Subcutaneous abdominal adipose tissue (tissue), 5 donors: ENCODE data around the gene GSE1.
A peak's percentile ranks its signal among the peaks of the same experiment; 100 is the strongest.

Experiments used
- H3K27ac ChIP-seq: one replicate; pipeline ENCODE4 v1.7.0; 2013; ENCODE audit warnings: low read depth, mild to moderate bottlenecking, inconsistent platforms, low read length, moderate library complexity
- H3K27me3 ChIP-seq, 5 donors: one replicate each; pipeline ENCODE4 v1.7.0; 2013; ENCODE audit warnings: low read length in 5 of 5, inconsistent platforms in 1 of 5; ENCODE audit not compliant: control insufficient read depth in 5 of 5, insufficient read depth in 4 of 5
- H3K36me3 ChIP-seq, 5 donors: one replicate each; pipeline ENCODE4 v1.7.0; 2013; ENCODE audit warnings: low read length in 5 of 5; ENCODE audit not compliant: control insufficient read depth in 5 of 5, insufficient read depth in 5 of 5
- H3K4me1 ChIP-seq, 5 donors: one replicate each; pipeline ENCODE4 v1.7.0; 2013; ENCODE audit warnings: low read length in 5 of 5, mild to moderate bottlenecking in 3 of 5, moderate library complexity in 1 of 5; ENCODE audit not compliant: control insufficient read depth in 5 of 5, insufficient read depth in 5 of 5
- H3K4me3 ChIP-seq, 5 donors: one replicate each; pipeline ENCODE4 v1.7.0; 2013; ENCODE audit warnings: low read length in 5 of 5, low read depth in 1 of 5
- H3K9ac ChIP-seq, 5 donors: one replicate each; pipeline ENCODE4 v1.7.0; 2013; ENCODE audit warnings: low read length in 5 of 5, mild to moderate bottlenecking in 4 of 5, moderate library complexity in 3 of 5
- H3K9me3 ChIP-seq, 5 donors: one replicate each; pipeline ENCODE4 v1.7.0; 2013; ENCODE audit warnings: low read length in 5 of 5; ENCODE audit not compliant: control insufficient read depth in 5 of 5
- donor health status: healthy.
- donor health status: healthy.
- donor health status: healthy.
- donor health status: healthy.
- donor health status: healthy.

The GSE1 gene

DNA sequence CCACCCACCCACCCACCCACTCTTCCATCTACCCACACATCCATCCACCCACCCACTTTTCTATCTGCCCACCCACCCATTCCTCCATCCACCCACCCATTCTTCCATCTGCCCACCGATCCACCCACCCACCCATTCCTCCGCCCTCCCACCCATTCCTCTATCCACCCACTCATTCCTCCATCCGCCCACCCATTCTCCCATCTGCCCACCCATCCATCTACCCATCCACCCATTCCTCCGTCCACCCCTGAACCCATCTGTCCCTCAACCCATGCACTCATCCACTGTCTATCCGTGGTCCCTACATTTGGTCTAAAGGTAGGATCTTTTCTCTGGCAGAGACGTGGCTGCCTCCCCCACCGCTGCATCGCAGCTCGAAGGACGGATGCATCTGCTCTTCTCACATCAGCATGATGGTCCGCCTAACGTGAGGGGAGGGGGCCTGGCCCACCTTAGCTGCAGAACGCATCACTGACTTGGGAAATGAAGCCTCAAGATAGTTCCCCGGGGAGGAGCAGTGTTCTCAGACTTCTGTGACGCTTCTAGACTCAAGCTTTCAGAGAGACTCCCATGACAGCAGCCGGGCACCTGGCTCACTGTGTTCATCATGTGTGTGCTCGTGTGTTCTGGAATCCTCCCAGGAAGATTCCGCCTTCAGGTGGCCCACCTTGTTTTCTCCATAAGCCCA lies 17.2 kb upstream of the GSE1 start:
- Histone ChIP-seq H3K9ac (no peak overlapping the region), H3K36me3 (peaks cover 0 to 24% (median 5%) of the 10 kb centered on the region in 5 donors), H3K27ac (no peak overlapping the region), H3K9me3 (no peaks in the 10 kb centered on the region), H3K27me3 (no peaks in the 10 kb centered on the region), H3K4me3 (no peak overlapping the region), H3K4me1 (peaks cover 2 to 52% (median 38%) of the 10 kb centered on the region in 5 donors)

DNA sequence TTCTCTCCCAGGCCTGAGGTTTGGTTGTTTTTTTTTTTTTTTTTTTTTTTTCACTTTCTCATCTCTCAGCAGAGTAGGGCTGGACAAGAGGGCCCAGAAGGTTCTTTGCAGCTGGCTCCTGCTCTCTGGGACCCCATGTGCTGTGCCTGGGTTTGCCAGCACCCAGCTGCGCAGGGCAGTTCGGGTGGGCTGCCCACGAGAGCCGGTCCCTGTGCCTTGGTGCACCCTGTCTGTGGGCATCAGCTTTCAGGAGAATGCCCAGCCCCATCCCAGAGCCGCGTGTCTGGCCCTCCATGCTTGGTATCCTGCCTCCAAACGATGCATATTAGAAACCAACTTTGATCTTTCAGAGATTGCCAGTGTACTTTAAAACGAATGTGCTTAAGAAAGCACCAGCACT lies 15.0 kb upstream of the GSE1 start:
- Histone ChIP-seq H3K4me3 (no peak overlapping the region), H3K9me3 (no peaks in the 10 kb centered on the region), H3K27ac (no peak overlapping the region), H3K4me1 (peaks cover 3 to 57% (median 48%) of the 10 kb centered on the region in 5 donors), H3K9ac (no peak overlapping the region), H3K36me3 (peaks cover 0 to 24% (median 5%) of the 10 kb centered on the region in 5 donors), H3K27me3 (no peaks in the 10 kb centered on the region)

DNA sequence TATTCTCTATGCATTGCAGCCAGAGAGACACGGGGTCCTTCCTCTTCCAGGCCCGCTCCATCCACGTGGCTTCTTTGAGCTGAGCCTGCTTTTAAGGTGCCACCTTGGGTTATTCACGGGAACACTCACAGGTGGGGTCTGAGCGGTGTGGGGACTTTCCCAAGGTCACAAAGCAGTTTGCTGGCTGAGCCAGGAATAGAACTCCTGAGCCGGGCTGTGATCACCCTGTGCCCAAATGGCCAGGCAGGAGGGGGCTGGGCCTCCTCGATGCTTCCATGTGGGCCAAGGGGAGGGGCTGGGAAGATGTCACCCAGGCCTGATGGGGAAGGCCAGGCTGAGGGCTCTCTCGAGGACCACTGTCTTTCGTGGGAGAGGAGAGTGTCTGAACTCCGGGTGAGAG lies 13.0 kb upstream of the GSE1 start:
- H3K27ac ChIP-seq: no peak overlapping the region
- peaks cover 3 to 47% (median 37%) of the 10 kb centered on the region in 5 donors for H3K4me1 ChIP-seq
- H3K9ac ChIP-seq: peak overlapping the region in 2 of 5 donors; percentile 13 to 21
- H3K27me3 ChIP-seq: no peaks in the 10 kb centered on the region
- H3K4me3 ChIP-seq: no peak overlapping the region
- H3K36me3 ChIP-seq: peaks cover 0 to 17% (median 5%) of the 10 kb centered on the region in 5 donors
- no peaks in the 10 kb centered on the region for H3K9me3 ChIP-seq

DNA sequence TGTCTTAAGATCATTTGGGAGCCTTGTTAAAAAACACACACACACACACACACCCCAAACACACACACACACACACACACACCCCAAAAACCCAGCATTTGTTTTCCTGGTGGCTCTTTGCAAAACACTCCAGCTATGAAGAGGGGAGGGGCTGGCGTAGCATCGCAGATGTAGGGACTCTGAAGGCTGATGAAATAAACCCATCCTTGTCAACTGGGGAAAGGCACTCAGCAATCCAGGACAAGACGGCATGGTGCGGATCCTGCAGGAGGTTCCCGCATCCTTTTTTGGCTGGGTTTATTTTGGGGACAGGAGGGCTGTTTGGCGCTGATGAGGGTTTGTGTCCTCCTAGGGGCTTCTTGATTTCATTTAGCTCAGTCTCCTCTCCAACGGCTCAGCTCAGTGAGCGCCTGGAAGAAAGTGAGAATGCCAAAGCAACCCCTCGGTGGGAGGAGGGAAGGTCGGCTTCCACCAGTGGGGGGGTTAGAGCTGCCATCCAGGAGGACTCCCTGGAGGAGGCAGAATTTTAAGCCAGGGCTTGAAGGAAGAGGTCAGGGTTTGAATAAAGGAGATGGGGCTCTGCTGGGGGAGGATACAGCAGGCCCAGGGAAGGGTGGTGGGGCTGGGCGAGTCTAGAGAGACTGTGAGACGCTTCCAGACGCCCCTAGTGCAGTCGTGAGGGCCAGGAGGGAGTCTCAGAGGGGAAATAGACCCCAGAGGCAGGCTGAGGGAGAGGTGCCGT lies 12.4 kb upstream of the GSE1 start:
- H3K27me3 ChIP-seq: no peaks in the 10 kb centered on the region
- H3K4me1 ChIP-seq: peaks cover 3 to 54% (median 39%) of the 10 kb centered on the region in 5 donors
- H3K9ac ChIP-seq: peak overlapping the region in 4 of 5 donors; percentile 3 to 23 (median 16)
- H3K4me3 ChIP-seq: no peak overlapping the region
- no peak overlapping the region for H3K27ac ChIP-seq
- no peaks in the 10 kb centered on the region for H3K9me3 ChIP-seq
- H3K36me3 ChIP-seq: peaks cover 0 to 17% (median 5%) of the 10 kb centered on the region in 5 donors

DNA sequence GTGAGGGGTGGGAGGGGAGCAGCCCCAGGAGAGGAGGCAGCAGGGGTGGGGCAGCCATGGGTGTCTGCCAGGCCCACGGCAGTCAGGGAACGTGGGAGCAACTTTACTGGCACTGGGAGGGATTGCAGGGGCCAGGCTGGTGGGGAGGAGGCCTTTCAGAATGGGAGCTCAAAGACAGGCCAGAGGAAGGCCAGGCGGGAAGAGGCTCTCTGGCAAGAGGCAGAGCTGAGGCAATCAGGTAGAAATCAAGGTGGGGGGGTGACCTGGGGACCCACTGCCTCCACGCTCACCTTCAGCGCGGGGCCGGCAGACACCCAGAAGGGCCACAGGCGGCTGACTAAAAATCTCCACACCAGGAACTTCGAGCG lies 11.9 kb upstream of the GSE1 start:
- H3K9ac ChIP-seq: peak overlapping the region in 2 of 5 donors; percentile 3 to 31
- peaks cover 3 to 59% (median 45%) of the 10 kb centered on the region in 5 donors for H3K4me1 ChIP-seq
- no peaks in the 10 kb centered on the region for H3K9me3 ChIP-seq
- no peaks in the 10 kb centered on the region for H3K27me3 ChIP-seq
- H3K36me3 ChIP-seq: peaks cover 0 to 14% (median 5%) of the 10 kb centered on the region in 5 donors
- peak overlapping the region; percentile 70 for H3K27ac ChIP-seq
- no peak overlapping the region for H3K4me3 ChIP-seq

DNA sequence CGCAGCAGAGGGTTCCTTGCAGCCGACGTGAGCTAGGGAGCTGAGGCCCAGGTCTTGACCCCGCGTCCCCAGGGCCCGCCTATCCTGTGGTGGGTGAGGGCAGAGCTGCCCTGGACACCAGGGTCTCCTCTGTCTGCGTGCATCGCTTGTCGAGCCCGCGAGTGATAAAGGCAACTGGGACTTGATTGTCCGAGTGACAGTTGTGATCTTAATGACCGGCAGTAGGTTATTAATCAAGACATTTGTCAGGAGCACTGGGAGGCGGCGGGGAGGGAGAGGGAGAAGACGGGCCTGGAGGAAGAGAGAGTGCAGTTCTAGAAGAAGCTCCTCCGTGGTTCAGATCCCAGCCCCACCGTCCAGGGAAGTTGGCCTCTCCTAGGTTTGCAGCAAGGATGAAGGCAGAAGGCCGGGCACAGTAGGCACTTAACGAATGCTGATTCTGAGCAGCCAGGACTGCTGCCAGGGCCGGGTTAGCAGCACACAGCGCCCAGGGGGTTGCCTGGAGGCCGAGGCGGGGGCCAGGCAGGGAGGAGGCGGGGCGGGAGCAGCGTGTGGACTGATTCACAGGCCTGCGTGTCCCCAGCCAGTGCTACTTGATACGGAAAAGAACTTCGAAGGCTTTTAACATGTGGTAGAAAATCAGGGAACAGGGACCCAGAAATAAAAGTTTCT lies 11.3 kb upstream of the GSE1 start:
- Histone ChIP-seq H3K9me3 (no peaks in the 10 kb centered on the region), H3K36me3 (peaks cover 0 to 12% (median 5%) of the 10 kb centered on the region in 5 donors), H3K27me3 (no peaks in the 10 kb centered on the region), H3K27ac (peak overlapping the region; percentile 70), H3K9ac (peak overlapping the region in 1 of 5 donors; percentile 49), H3K4me1 (peaks cover 3 to 64% (median 50%) of the 10 kb centered on the region in 5 donors), H3K4me3 (no peak overlapping the region)

DNA sequence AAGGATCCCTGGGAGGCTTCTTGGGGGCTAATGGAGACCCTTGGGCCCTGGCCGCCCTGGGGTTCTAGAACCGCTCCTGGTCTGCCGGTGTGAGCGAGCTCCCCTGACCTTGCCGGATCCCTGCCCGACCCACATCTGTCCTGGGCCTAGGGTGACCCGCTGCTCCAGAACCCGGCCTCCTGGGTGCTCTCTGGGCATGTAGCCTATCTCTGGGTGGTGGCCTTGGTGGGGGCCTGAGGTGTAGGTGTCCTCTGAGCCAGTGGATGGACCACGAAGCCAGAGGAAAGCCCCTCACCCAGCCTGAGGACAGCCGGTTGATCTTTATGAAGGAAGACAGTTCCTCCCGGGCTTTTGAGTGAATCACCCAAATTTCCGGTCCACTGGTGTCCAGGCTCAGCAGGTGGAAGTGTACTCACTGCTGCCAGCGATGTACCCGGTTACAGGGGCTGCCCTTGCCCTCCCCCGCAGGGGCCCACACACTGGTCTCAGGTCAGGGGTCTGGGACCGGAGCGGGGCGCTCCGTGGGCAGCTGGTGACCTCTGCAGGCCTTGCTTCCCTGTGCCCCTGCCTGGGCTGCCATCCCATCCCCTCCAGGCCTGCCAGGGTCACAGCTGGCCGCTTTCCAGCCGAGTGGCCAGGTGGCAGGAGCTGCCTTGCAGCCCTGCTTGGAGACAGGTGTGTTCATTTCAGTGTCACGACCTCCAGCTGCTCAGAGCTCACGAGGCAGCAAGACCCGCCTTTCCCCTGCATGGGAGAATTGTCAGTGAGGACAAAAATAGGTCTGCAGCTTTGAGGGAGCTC lies 10.5 kb upstream of the GSE1 start:
- Histone ChIP-seq H3K36me3 (peaks cover 0 to 12% (median 3%) of the 10 kb centered on the region in 5 donors), H3K4me3 (no peak overlapping the region), H3K9ac (peak overlapping the region in 2 of 5 donors; percentile 28 to 49), H3K9me3 (no peaks in the 10 kb centered on the region), H3K4me1 (peaks cover 3 to 71% (median 57%) of the 10 kb centered on the region in 5 donors), H3K27me3 (no peaks in the 10 kb centered on the region), H3K27ac (peak overlapping the region; percentile 70)

DNA sequence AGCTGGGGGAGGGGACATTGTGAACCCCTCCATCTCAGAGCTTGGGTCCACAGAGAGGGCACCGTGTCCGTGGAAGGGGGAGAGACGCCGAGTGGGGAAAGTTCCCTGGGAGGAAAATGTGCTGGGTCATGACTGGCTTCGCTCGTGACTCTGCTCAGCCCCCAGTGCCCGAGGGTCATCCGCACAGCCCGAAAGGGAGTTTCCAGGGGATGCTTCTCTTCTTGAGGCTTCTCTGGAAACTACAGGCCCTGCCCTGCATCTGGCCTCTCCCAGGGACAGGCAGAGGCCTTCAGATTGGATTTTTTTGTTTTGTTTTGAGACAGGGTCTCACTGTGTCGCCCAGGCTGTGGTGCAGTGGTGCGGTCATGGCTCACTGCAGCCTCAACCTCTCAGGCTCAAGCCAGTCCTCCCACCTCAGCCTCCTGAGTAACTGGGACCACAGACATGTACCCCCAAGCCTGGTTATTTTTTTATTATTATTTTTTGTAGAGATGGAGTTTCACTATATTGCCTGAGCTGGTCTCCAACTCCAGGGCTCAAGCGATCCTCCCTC lies 9.8 kb upstream of the GSE1 start:
- H3K4me1 ChIP-seq: peaks cover 3 to 73% (median 58%) of the 10 kb centered on the region in 5 donors
- peak overlapping the region in 2 of 5 donors; percentile 28 to 29 for H3K9ac ChIP-seq
- peak overlapping the region; percentile 70 for H3K27ac ChIP-seq

DNA sequence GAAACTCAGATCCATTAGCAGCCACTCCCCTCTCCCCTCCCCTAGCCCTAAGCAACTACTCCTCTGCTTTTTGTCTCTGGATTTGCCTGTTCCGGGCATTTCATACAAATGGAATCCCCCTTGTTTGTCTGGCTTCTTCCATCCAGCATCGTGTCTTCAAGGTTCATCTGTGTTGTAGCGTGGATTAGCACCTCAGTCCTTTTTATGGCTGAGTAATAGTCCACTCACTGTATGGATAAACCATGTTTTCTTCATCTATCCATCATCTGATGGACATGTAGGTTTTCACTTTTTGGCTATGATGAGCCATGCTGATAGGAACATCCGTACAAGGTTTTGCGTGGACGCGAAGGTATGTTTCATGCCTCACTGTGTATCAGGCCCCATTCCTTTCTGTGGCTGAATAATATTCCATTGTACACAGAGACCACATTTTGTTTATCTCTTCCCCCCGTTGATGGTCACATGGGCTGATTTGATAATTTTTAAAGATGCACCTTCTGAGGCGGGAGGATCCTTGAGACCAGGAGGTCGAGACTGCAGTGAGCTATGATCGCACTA lies 8.9 kb upstream of the GSE1 start:
- Histone ChIP-seq H3K36me3 (peaks cover 0 to 11% (median 0%) of the 10 kb centered on the region in 5 donors), H3K9ac (no peak overlapping the region), H3K27me3 (no peaks in the 10 kb centered on the region), H3K9me3 (no peaks in the 10 kb centered on the region), H3K4me1 (peaks cover 3 to 71% (median 58%) of the 10 kb centered on the region in 5 donors), H3K4me3 (no peak overlapping the region), H3K27ac (no peak overlapping the region)

More for the DNA sequence above, 9.8 kb upstream of the GSE1 start:
- no peak overlapping the region for H3K4me3 ChIP-seq
- H3K36me3 ChIP-seq: peaks cover 0 to 11% (median 1%) of the 10 kb centered on the region in 5 donors
- no peaks in the 10 kb centered on the region for H3K27me3 ChIP-seq
- no peaks in the 10 kb centered on the region for H3K9me3 ChIP-seq
